GM12892 (cell line): ENCODE results near the gene SLC25A39.

ENCODE experiments used
- DNase-seq: peaks from one replicate; pipeline ENCODE4 v3.0.0; 2011; ENCODE audit not compliant: insufficient read length
- FAIRE-seq: peaks from 2 replicates; lab custom pipeline; 2011; peaks lifted over from hg19 to GRCh38; lab: Jason Lieb, UNC
- POLR2A ChIP-seq: IDR thresholded peaks from 2 replicates; pipeline ENCODE4 v1.6.1; 2011; ENCODE audit warnings: low read depth, low read length, control low read depth
- POLR2AphosphoS5 ChIP-seq: IDR thresholded peaks from 2 replicates; pipeline ENCODE4 v1.6.1; 2011; ENCODE audit warnings: low read depth, low read length, control low read depth
- TAF1 ChIP-seq: IDR thresholded peaks from 2 replicates; pipeline ENCODE4 v1.6.1; 2011; ENCODE audit warnings: low read depth, mild to moderate bottlenecking, control low read depth, low read length, borderline replicate concordance

SLC25A39 gene

GRCh38 chr17:44293509-44294226, 31.0 kb downstream of the SLC25A39 start:
- no peak for TF ChIP-seq POLR2A
- TF ChIP-seq POLR2AphosphoS5, result no peak
- no peak for TF ChIP-seq TAF1
- DNase-seq (no peak), FAIRE-seq (peak; percentile 27)

DNA sequence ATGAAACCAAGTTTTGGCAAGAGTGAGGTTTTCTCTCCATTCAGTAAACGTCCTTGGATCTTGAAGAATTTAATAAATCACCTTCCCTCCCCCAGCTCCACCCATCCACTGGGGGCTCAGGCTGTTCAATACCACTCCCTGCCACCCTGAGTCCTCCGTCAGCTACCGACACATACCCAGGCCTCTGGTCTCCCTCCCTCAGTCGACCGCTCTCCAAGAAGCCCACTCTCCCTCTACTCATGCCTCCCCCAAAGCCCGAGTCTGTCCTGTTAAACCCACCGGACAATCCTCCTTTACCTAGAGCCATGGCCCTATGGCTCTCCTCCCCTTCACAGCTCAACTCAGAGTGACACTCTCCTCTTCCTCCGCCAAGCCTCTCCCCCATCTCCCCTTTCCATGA, 37.0 kb downstream of the SLC25A39 start:
- TF ChIP-seq POLR2AphosphoS5, result no peak
- no peak for TF ChIP-seq TAF1
- no peak for TF ChIP-seq POLR2A
- FAIRE-seq (no peak), DNase-seq (no peak)

GRCh38 chr17:44284024-44284400, 40.6 kb downstream of the SLC25A39 start:
- DNase-seq, result no peak
- no peak for TF ChIP-seq POLR2A
- no peak for TF ChIP-seq TAF1
- no peak for TF ChIP-seq POLR2AphosphoS5
- no peak for FAIRE-seq

- DNase-seq (no peak), FAIRE-seq (no peak)
- TF ChIP-seq POLR2A, result no peak
Observed at GRCh38 chr17:44283344-44284023, 41.1 kb downstream of the SLC25A39 start.

DNA sequence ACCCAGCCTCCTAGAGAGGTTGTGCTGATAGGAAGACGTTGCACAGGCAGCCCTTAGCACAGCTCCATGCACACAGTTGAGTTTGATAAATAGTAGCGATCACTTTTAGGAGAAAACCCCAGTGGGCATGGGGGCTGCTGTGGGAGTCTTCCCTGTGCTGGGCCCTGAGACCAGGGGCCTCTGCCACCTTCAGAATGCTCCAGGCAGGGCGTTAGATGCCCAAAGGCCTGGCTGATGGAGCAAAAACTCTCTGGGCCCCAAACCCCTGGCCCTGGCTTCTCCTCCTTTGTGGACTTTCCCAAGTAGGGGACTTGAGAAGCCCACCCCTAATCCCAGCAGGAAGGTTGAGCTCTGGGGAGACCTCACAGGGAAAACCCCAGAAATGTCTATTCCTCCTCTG, 42.4 kb downstream of the SLC25A39 start:
- DNase-seq, result no peak
- no peak for FAIRE-seq
- TF ChIP-seq TAF1 (no peak), POLR2A (no peak), POLR2AphosphoS5 (no peak)

GRCh38 chr17:44281570-44281969, 43.1 kb downstream of the SLC25A39 start:
- DNase-seq, result no peak
- no peak for TF ChIP-seq TAF1
- no peak for TF ChIP-seq POLR2A
- no peak for TF ChIP-seq POLR2AphosphoS5
- no peak for FAIRE-seq

GRCh38 chr17:44280392-44280937, 44.2 kb downstream of the SLC25A39 start:
- FAIRE-seq (no peak), DNase-seq (no peak)
- no peak for TF ChIP-seq TAF1
- no peak for TF ChIP-seq POLR2A
- TF ChIP-seq POLR2AphosphoS5, result no peak

DNA sequence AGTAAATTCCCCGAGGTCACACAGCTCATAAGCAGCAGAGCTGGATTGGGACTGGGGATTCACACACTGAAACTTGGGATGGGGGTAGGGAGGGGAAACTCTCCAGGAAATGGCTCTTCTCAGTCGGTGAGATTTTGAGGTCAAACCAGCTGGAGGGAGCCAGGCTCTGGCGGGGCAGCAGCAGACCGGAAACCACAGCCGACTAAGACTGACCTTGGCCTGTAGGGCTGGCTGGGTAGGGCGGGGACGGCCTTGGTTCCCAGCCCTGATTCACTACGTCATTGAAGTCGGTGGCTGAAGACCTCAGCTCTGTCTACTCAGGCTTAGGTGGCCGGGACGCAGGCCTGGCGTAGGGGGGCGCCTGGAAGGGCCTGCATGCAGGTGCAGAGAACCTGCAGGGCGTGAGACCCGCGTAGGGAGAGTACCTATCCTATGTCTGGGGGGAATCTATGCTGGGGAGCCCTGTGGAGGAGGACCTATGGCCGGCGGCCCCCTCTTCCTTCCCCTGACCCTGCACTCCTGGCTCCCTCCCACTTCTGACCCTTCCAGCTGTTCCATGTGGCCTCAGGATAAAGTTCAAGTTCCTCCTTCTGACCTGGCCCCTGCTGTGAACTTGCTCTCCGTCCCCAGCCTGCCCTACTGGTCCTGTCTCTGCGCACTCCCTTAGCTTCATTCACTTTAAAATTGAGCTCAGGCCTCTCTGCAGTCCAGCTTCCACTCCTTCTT, 44.8 kb downstream of the SLC25A39 start:
- no peak for DNase-seq
- peak; percentile 86 for FAIRE-seq
- no peak for TF ChIP-seq POLR2AphosphoS5
- TF ChIP-seq POLR2A, result no peak
- TF ChIP-seq TAF1, result no peak

DNA sequence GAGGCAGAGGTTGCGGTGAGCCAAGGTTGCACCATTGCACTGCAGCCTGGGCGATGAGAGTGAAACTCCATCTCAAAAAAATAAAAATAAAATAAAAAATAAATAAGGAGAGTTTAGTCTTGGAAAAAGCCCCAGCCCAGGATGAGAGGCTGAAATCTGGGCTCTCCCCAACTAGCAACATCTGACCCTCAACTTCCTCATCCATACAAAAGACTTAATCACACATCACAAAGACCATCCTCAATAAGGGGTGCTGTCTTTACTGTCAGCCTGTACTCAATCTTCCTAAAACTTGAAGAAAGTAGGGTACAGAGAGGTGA, 45.3 kb downstream of the SLC25A39 start:
- TF ChIP-seq TAF1, result no peak
- no peak for FAIRE-seq

GRCh38 chr17:44277976-44278375, 46.6 kb downstream of the SLC25A39 start:
- FAIRE-seq, result no peak
- TF ChIP-seq TAF1 (no peak), POLR2AphosphoS5 (no peak), POLR2A (no peak)
- no peak for DNase-seq

More for the DNA sequence above, 45.3 kb downstream of the SLC25A39 start:
- no peak for DNase-seq

DNA sequence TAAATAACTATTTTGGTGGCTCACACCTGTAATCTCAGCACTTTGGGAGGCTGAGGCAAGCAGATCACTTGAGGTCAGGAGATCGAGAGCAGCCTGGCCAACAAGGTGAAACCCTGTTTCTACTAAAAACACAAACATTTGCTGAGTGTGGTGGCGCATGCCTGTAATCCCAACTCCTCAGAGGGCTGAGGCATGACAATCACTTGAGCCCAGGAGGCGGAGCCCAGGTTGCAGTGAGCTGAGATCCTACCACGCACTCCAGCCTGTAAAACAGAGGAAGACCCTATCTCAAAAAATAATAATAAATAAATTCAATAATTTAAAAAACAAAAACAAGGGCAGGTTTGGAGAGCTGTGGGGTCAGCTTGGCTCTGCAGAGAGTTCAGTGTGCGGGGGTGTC, 51.0 kb downstream of the SLC25A39 start:
- DNase-seq (no peak), FAIRE-seq (no peak)
- no peak for TF ChIP-seq POLR2AphosphoS5
- no peak for TF ChIP-seq TAF1
- no peak for TF ChIP-seq POLR2A
